Measurements from ENCODE around the gene ITGB4.

Gene ITGB4

DNA sequence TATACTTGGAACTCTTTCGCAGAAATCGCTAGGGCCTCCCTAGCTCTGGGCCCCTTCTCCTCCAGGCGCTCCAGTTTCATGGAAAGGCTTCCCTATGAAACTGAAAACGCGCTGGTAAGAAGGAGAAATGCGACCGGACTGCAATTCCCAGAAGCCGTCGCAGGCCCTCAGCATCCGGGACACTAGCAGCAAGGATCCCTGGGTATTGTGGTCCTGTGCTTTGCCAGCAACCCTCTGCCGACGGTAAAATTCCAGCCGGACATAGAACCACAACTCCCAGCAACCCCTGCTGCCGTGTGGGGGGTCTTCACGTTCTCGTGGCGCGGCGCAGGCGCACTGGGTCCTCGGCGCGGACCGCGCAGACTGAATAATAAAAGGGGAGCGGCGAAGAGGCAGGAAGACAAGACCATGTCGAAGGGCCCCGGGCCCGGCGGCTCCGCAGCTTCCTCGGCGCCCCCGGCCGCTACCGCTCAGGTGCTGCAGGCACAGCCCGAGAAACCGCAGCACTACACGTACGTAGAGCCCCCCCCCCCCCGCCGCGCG is 63.3 kb downstream of the ITGB4 start, which contains the start of gene UNK:
Gene UNK (plus strand): TSS at position 334 of the 543 bp plus-strand sequence. CDS start 75 bp downstream, at position 409.
- TF ChIP-seq GABPA (IDR thresholded peaks at IDR 0.05; ENCODE audit: low read depth): no peak
- peak within 1 kb of the TSS; percentile 35 for H3K4me3 ChIP-seq (replicated peaks; ENCODE audit: insufficient read depth, low read length)
- peak within 1 kb of the TSS; percentile 100 for H3K27ac ChIP-seq (replicated peaks)
- DNase-seq (ENCODE audit: low read depth in 1 of 2, low spot score in 1 of 2): peak; percentile 99
- H3K27me3 ChIP-seq (ENCODE audit: insufficient read depth, poor library complexity, severe bottlenecking): no peaks in the 10 kb centered on the region

DNA sequence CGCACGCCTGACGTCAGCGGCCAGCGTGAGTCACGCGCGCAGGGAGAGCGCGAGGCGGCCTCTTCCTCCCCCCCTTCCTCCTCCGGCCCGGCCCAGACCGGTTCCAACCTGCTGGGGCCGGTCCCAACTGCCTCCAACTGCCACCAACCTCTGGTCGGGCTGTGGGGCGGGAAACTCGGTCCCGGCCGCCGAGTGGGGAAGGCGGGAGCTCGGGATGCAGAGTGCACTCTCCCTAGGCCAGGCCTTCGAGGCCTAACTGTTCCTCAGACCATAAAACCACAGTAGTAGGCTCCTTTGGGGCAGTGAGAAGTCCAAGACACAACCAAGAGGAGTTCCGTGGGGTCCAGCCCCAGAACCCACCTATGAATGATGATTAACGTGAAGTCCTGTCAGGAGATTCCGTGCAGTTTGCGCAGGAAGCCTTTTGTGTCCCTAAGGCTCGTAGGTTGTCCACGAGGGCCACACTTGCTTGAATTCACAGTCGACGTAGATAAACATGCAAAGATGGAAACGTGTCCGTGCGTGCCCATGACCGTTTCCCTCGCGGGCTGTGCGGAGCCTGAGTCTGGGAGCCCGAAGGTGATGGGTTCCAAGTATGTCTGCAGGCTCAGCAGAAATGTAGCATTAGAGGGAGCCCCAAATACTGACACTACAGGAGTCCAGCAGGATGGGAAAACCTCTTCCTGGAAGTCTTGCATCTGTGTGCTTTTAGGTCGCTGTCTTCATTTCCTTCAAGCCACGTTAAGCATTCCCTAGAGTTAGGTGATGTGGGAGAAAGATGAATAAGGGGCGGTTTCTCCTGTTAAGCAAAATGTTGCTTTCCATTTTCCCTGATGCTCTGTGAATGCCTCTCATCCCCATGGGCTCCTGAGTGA is 64.0 kb downstream of the ITGB4 start:
- H3K4me3 ChIP-seq (replicated peaks; ENCODE audit: insufficient read depth, low read length): peak overlapping the region; percentile 28
- no peaks in the 10 kb centered on the region for H3K27me3 ChIP-seq (ENCODE audit: insufficient read depth, poor library complexity, severe bottlenecking)
- peak overlapping the region; percentile 100 for H3K27ac ChIP-seq (replicated peaks)
- DNase-seq (ENCODE audit: low read depth in 1 of 2, low spot score in 1 of 2): peak in 1 of 2 experiments; percentile 92
- peak; percentile 72; the same call in 1 of the 2 replicates for TF ChIP-seq SPI1 (IDR thresholded peaks at IDR 0.05; ENCODE audit: borderline replicate concordance, low read depth)
- TF ChIP-seq, protein P1, sequence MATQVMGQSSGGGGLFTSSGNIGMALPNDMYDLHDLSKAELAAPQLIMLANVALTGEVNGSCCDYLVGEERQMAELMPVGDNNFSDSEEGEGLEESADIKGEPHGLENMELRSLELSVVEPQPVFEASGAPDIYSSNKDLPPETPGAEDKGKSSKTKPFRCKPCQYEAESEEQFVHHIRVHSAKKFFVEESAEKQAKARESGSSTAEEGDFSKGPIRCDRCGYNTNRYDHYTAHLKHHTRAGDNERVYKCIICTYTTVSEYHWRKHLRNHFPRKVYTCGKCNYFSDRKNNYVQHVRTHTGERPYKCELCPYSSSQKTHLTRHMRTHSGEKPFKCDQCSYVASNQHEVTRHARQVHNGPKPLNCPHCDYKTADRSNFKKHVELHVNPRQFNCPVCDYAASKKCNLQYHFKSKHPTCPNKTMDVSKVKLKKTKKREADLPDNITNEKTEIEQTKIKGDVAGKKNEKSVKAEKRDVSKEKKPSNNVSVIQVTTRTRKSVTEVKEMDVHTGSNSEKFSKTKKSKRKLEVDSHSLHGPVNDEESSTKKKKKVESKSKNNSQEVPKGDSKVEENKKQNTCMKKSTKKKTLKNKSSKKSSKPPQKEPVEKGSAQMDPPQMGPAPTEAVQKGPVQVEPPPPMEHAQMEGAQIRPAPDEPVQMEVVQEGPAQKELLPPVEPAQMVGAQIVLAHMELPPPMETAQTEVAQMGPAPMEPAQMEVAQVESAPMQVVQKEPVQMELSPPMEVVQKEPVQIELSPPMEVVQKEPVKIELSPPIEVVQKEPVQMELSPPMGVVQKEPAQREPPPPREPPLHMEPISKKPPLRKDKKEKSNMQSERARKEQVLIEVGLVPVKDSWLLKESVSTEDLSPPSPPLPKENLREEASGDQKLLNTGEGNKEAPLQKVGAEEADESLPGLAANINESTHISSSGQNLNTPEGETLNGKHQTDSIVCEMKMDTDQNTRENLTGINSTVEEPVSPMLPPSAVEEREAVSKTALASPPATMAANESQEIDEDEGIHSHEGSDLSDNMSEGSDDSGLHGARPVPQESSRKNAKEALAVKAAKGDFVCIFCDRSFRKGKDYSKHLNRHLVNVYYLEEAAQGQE (IDR thresholded peaks at IDR 0.05; ENCODE audit: insufficient replicate concordance, low read depth): peak; percentile 64
- TF ChIP-seq, protein P2, sequence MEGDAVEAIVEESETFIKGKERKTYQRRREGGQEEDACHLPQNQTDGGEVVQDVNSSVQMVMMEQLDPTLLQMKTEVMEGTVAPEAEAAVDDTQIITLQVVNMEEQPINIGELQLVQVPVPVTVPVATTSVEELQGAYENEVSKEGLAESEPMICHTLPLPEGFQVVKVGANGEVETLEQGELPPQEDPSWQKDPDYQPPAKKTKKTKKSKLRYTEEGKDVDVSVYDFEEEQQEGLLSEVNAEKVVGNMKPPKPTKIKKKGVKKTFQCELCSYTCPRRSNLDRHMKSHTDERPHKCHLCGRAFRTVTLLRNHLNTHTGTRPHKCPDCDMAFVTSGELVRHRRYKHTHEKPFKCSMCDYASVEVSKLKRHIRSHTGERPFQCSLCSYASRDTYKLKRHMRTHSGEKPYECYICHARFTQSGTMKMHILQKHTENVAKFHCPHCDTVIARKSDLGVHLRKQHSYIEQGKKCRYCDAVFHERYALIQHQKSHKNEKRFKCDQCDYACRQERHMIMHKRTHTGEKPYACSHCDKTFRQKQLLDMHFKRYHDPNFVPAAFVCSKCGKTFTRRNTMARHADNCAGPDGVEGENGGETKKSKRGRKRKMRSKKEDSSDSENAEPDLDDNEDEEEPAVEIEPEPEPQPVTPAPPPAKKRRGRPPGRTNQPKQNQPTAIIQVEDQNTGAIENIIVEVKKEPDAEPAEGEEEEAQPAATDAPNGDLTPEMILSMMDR (IDR thresholded peaks at IDR 0.05; ENCODE audit: insufficient read depth, low read length): no peak
- TF ChIP-seq POLR2AphosphoS5 (IDR thresholded peaks at IDR 0.05; ENCODE audit: low read depth): peak; percentile 88
- TF ChIP-seq GABPA (IDR thresholded peaks at IDR 0.05; ENCODE audit: low read depth): no peak

DNA sequence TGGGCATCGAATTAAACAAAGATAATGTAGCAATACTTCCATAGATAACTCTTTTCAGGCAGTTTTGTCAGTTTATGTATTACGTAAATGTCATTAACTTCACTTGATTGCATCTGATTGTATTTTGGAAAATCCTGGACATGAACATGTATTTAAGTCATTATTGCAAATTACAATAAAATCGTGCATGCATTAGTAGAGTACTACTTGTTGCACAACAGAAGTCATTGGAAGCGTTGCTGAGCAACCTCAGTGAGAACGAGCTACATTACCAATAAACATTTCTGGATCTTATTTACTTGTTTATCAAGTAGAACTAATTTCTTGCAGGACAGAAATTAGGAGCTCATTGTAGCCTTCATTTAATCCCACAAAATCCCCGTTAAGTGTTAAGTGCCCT is 70.0 kb downstream of the ITGB4 start:
- no peak overlapping the region for H3K4me3 ChIP-seq (replicated peaks; ENCODE audit: insufficient read depth, low read length)
- no peak for TF ChIP-seq GABPA (IDR thresholded peaks at IDR 0.05; ENCODE audit: low read depth)
- TF ChIP-seq, protein P2 (IDR thresholded peaks at IDR 0.05; ENCODE audit: insufficient read depth, low read length): no peak
- H3K27me3 ChIP-seq (ENCODE audit: insufficient read depth, poor library complexity, severe bottlenecking): no peaks in the 10 kb centered on the region
- H3K27ac ChIP-seq (replicated peaks): peak overlapping the region; percentile 25; the same call in 1 of the 2 replicates
- DNase-seq (ENCODE audit: low read depth in 1 of 2, low spot score in 1 of 2): no peak

DNA sequence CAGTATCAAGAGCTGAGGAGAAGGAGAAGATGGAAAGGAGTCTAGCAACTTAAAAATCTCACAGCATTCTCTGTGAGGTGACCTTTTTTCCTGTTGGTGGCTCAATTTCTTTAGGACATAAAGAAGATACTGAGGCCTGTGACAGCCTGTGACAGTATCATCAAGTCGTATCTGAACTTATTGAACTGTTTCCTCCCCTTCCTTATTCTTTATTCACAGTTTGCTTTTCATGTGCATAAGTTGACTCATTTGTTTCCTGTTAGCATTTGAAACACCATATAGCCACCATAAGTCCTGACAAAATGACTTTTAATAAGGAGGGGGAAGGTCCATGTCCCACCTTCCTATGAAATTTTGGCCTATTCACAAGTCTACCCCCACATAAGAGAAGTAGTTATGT is 72.2 kb downstream of the ITGB4 start:
- no peak overlapping the region for H3K27ac ChIP-seq (replicated peaks)
- H3K4me3 ChIP-seq (replicated peaks; ENCODE audit: insufficient read depth, low read length): no peak overlapping the region

More for the DNA sequence above, 72.2 kb downstream of the ITGB4 start:
- TF ChIP-seq POLR2AphosphoS5 (IDR thresholded peaks at IDR 0.05; ENCODE audit: low read depth) (no peak), GABPA (IDR thresholded peaks at IDR 0.05; ENCODE audit: low read depth) (no peak), SPI1 (IDR thresholded peaks at IDR 0.05; ENCODE audit: borderline replicate concordance, low read depth) (no peak)
- TF ChIP-seq, protein P1 (IDR thresholded peaks at IDR 0.05; ENCODE audit: insufficient replicate concordance, low read depth): no peak
- TF ChIP-seq, protein P2 (IDR thresholded peaks at IDR 0.05; ENCODE audit: insufficient read depth, low read length): no peak
- no peaks in the 10 kb centered on the region for H3K27me3 ChIP-seq (ENCODE audit: insufficient read depth, poor library complexity, severe bottlenecking)
- DNase-seq (ENCODE audit: low read depth in 1 of 2, low spot score in 1 of 2): no peak

Data from HL-60 (cell line).